ENCODE results near the gene MICALL1. TPM values are rescaled to one million over a fixed set of nuclear protein-coding genes. Genes with fewer than 3 reads are reported as not detected.
"Not testable (repeated sequence)": the region's sequence is repeated elsewhere in the genome, so short reads cannot be mapped to it uniquely, and the experiment has no call there.

Gene MICALL1
- total RNA-seq, 1 experiment from 2014 or later = 47.2 TPM

GRCh38 chr22:37951305-37951704 lies 45.2 kb downstream of the MICALL1 start:
- no peak; the same call in 1 of the 2 replicates for ATAC-seq
- Mint-ChIP-seq H3K4me1 (peaks cover 24% of the 10 kb centered on the region), H3K36me3 (no peaks in the 10 kb centered on the region), H3K27ac (peak overlapping the region; percentile 74), H3K9me3 (no peaks in the 10 kb centered on the region), H3K27me3 (ENCODE audit: low read depth) (peaks cover 16% of the 10 kb centered on the region), H3K4me3 (no peak overlapping the region)
- DNase-seq (ENCODE audit: low spot score) = peak; percentile 37
- ChIA-PET POLR2A (no interaction called here), CTCF (interaction anchor here (0.6 to 3.6 kb wide), 3 partner anchors 17 to 308 kb away, joined by 3 to 23 read pairs (median 4); no protein-coding TSS in a partner anchor)
- no peak for TF ChIP-seq ZNF232 (CRISPR knock-in tag; IDR thresholded peaks at IDR 0.05)
- no peak for TF ChIP-seq ZNF671 (CRISPR knock-in tag; IDR thresholded peaks at IDR 0.05)
- no peak for TF ChIP-seq HMGXB4 (CRISPR knock-in tag; IDR thresholded peaks at IDR 0.05)
- no peak for TF ChIP-seq SP1 (CRISPR knock-in tag; conservative IDR thresholded peaks at IDR 0.05)
- no peak for TF ChIP-seq PRDM15 (CRISPR knock-in tag; IDR thresholded peaks at IDR 0.05)
- no peak for TF ChIP-seq NR2C2 (CRISPR knock-in tag; IDR thresholded peaks at IDR 0.05)
- no peak for TF ChIP-seq USF1 (CRISPR knock-in tag; IDR thresholded peaks at IDR 0.05)
- no peak for TF ChIP-seq RORB (CRISPR knock-in tag; IDR thresholded peaks at IDR 0.05)
- no peak for TF ChIP-seq E2F5 (CRISPR knock-in tag; IDR thresholded peaks at IDR 0.05)

GRCh38 chr22:37952629-37953028 lies 46.5 kb downstream of the MICALL1 start:
- peaks cover 24% of the 10 kb centered on the region for H3K4me1 Mint-ChIP-seq
- DNase-seq (ENCODE audit: low spot score) = peak; percentile 28
- CTCF ChIA-PET = interaction anchor here (0.5 to 3.6 kb wide), 5 partner anchors 18 to 696 kb away, joined by 3 to 23 read pairs (median 6); partner anchors contain the start of gene MICALL1
- peaks cover 16% of the 10 kb centered on the region for H3K27me3 Mint-ChIP-seq (ENCODE audit: low read depth)
- POLR2A ChIA-PET = interaction anchor here (0.8 kb wide), 1 partner anchor 9 kb away, joined by 4 read pairs; no protein-coding TSS in a partner anchor
- peak overlapping the region; percentile 95 for H3K4me3 Mint-ChIP-seq
- H3K27ac Mint-ChIP-seq, H3K9me3 Mint-ChIP-seq, ATAC-seq: not testable (repeated sequence)
- H3K36me3 Mint-ChIP-seq = peaks cover 12% of the 10 kb centered on the region

GRCh38 chr22:37953062-37953436 lies 47.0 kb downstream of the MICALL1 start:
- POLR2A ChIA-PET = interaction anchor here (0.7 to 1.1 kb wide), 4 partner anchors 10 to 1811 kb away, joined by 3 to 4 read pairs (median 4); no protein-coding TSS in a partner anchor
- no peaks in the 10 kb centered on the region for H3K9me3 Mint-ChIP-seq
- peaks cover 24% of the 10 kb centered on the region for H3K4me1 Mint-ChIP-seq
- CTCF ChIA-PET = interaction anchor here (0.5 to 3.6 kb wide), 9 partner anchors 12 to 695 kb away, joined by 3 to 23 read pairs (median 6); partner anchors contain the start of gene MICALL1
- peak overlapping the region; percentile 95 for H3K4me3 Mint-ChIP-seq
- TF ChIP-seq ETV6 (CRISPR knock-in tag; IDR thresholded peaks at IDR 0.05) (peak; percentile 39; the same call in 1 of the 2 replicates), ZSCAN18 (CRISPR knock-in tag; IDR thresholded peaks at IDR 0.05) (no peak)
- DNase-seq (ENCODE audit: low spot score) = no peak
- ATAC-seq = peak; percentile 46
- peaks cover 15% of the 10 kb centered on the region for H3K36me3 Mint-ChIP-seq
- peak overlapping the region; percentile 29 for H3K27ac Mint-ChIP-seq
- peaks cover 16% of the 10 kb centered on the region for H3K27me3 Mint-ChIP-seq (ENCODE audit: low read depth)

All from WTC11 (cell line).